UCSD-AML1 (cell line): ENCODE data around the gene KLHL24.
"Not testable (repeated sequence)": the region's sequence is repeated elsewhere in the genome, so short reads cannot be mapped to it uniquely, and the experiment has no call there.

ENCODE experiments used
- DNase-seq: peaks from one replicate; lab custom pipeline; 2025; ENCODE audit not compliant: unreplicated experiment; lab: John Stamatoyannopoulos, UW

Gene KLHL24

DNA sequence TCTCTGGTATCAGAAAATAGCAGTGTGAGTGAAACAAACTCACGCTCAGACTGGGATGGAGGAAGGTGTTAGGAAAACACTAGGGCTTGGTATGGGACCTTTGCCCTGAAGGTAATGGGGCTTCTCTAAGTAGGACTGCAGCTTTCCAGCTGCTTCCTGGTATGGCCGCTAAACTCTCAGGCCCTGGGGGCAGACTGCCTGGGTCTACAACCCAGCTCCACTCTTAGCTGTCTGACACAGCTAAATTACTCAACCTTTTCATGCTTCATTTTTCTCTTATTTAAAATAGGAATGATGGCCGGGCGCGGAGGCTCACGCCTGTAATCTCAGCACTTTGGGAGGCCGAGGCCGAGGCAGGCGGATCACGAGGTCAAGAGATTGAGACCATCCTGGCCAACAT lies 57.0 kb downstream of the KLHL24 start:
- DNase-seq = no peak

DNA sequence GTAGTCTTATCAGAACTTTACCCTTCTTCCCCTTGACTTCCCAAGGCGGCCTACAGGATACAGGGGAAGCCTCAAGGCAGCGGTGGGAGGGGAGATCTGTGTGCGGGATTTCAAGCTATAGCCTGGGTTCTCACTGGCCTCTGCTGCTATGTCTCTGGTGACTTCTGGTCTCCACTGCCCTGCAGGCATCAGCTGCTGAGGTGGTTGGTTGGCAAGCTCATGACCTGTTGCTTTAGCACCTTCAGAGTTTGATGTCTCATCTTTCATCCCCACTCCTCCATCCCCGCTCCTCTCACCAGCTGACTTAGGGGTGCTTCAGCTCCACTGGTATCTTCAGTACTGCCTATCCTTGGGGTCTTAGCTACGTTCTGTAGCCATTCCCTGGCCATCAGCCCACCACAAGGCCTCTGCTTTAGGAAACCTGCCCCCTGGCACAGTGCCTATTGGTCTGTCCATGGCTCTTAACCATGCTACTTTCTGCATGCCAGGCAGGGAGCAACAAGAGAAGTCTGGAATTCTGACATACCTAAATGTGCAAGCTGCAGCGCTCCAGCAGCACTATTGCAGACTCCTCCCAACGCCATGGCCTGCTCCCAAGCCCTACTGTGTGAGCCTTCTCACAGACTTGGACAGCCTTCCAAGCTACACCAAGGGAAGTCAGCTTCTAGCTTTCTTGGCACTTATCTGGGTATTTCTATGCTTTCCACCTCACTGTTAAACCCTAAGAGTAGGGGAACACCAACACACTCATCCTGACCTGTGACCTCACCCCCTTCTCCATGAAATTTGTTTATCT lies 60.3 kb downstream of the KLHL24 start:
- DNase-seq = peak; percentile 37

DNA sequence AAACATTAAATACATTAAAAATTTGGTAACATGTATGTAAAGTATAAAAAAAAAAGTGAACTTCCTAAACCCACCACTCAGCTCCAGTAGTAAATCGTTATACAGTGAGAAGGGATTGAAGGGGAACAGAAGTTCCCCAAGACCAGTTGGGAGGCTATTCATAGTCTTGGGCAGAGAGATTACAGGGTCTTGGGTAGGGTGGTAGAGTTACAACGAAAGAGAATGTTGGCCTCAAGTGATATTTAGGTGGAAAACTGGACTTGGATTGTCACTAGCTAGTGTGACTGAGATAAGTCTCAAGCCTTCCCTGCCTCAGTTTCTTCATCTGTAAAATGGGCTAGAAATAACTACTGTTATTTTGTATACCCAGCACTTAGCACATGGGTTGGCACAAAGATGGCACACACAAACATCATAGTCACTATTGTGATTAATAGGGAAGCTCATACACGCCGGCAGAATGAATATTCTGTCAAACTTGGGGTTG lies 61.7 kb downstream of the KLHL24 start:
- DNase-seq = no peak

DNA sequence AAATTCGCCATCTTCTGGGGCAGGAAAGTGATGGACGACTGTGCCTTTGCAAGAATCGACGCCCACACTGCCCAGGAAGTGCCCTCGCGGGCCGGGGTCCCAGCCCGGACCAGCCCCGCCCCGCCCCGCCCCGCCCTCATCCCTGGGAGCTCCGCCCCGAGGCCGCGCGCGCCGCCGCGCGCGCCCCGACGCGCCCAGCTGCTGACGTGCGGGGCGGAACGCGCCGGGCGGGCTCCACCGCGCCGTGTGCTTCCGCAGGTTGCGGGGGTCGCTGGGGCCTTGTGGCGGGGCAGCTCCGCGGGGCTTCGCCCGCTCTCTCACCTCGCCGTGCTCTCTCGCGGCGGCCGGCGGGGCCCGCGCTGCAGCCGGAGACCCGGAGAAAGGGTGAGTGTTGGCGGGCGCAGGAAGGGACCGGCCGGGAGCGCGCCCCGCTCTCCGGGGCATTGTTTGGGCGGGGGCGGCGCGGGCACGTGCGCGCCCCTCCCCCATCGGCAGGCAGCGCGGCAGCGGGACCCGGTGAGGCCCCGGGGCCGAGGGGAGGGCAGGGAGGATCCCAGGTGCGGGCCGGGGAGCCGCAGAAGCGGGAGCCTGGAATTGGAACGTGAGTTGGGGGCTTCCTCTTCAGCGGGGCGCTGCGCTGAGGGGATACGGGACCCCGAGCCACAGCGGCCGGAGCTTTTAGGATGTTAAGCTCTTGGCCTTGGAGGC lies 62.3 kb downstream of the KLHL24 start, which contains the start of gene YEATS2:
Gene YEATS2, plus strand, starts transcription at position 188 of the 708 bp plus-strand sequence. CDS start 17,366 bp downstream, outside the sequence.
- peak; percentile 81 for DNase-seq

DNA sequence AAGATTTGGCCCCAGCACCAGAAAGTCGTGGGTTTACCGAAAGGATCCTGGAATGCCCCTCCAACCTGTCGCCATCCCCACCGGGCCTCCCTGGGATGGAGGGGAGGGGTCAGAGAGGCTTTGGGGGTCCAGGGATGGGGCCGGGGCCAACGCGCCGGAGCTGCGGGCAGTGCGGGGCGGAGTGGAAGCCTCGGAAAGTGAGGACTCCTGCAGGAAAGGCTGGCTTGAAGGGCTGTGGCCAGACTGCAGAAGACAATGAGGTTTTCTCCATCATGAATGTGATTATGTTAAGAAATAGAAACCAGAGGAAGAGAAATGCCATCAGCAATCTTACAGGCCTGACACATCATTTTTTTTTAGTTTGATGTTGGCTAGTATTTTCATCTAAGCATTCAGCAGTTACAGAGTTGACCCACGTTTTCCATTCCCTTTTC lies 62.9 kb downstream of the KLHL24 start:
- DNase-seq = peak; percentile 60

DNA sequence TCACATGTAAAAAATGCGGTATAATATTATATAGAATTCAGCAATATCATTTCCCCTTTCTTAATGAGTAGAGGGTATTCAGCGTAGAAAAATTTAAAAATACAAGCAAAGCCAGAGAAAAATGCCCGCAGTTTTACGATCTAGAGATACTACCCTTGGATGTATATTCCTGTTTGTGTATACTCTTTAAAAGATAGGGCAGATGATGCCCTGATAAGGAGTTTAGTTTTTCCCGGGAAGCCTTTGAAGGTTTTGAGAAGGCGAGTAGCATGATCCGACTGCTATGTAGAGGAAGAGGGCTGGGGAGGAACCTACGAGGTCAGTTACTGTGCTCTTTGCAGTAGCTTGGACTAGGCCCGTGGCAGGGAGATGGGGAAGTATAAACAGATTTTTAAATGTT lies 63.3 kb downstream of the KLHL24 start:
- DNase-seq = no peak

DNA sequence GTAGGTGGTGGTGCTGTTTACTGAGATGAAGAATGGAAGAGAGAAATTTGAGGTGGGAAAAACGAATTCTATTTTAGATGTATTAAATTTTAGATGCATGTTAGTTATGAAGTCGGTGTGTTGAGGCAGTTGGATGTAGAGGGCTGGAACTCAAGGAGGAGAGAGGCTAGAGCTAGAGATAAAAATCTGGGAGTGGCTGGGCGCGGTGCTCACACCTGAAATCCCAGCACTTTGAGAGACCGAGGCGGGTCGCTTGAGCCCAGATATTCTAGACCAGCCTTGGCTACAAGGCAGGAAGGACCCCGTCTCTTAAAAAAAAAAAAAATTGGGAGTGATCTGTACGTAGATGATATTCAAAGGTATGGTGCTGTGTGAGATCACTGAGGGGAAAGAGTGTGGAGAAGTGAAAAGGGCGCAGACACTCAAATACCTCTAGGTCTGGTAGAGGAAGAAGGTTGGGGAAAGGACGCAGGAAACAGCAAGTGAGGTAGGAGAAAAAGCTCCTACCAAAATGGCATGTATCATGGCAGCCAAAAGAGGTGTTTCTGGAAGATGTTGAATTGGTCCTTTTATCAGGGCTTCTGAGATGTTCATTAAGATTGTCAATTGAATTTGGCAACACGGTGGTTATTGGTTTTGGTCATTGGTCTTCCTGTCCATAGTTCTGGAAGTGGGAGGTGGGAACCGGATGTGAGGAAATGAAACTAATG lies 64.0 kb downstream of the KLHL24 start:
- no peak for DNase-seq

DNA sequence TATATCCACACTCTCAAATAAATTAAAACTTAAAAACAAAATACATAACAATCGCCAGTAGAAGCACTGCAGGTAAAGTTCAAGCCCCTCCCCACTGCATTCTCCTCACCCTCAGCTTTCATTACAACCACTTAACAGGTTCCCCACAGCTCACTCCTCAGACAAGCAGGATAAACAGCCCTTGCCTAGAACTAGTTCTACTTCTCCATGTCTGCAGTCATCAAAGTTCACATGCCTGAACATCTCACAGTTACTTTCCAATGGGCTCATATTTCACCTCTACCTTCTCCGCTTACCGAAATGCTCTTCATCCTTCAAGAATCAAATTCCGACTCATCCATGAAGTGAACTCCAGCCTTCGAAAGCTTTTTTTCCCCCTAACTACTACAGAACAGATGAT lies 66.3 kb downstream of the KLHL24 start:
- no peak for DNase-seq

DNA sequence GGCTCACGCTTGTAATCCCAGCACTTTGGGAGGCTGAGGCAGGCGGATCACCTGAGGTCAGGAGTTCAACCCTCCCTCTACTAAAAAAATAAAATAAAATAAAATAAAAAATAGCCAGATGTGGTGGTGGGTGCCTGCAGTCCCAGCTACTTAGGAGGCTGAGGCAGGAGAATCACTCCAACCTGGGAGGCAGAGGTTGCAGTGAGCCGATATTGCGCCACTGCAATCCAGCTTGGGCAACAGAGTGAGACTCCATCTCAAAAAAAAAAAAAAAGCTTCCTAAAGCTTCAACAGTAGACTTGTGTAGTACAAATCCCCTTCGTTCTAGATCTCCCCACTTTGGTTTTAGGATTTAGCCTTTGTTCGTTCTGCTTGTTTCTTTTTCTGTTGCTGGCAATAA lies 68.5 kb downstream of the KLHL24 start:
- not testable (repeated sequence) for DNase-seq

DNA sequence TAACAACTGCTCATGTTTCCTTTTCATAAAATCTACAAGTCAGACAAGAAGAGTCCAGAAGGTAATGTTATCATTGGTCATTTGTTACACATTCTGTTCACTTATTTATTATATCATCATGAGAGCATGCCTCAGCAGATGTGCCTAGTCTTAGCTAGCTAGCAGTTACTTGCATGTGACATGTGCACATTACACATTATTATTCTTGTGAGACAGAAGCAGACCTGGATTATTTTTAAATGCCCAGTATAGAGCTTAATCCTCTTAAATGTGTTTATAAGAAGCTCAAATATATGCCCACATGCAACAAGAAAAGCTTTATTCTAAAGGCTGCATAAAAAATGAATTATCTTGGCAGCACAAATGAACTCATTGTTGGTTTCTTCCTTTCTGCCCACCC lies 74.8 kb downstream of the KLHL24 start:
- DNase-seq = no peak

DNA sequence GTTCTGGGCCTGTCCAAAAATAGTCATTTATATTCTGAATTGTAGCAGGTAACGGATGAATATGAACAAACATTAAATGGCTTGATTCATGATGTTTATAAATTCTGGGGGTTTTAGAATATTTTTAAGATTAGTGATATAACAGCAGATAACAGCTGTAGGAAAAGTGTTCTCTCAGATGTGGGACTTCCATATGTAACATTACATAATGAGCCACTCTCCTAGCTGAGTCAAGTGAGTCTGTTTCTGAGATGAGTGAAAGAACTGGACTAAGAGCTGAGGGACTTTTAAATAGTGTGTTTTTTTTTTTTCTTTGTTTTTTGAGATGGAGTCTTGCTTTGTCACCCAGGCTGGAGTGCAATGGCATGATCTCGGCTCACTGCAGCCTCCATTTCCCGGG lies 76.1 kb downstream of the KLHL24 start:
- no peak for DNase-seq

DNA sequence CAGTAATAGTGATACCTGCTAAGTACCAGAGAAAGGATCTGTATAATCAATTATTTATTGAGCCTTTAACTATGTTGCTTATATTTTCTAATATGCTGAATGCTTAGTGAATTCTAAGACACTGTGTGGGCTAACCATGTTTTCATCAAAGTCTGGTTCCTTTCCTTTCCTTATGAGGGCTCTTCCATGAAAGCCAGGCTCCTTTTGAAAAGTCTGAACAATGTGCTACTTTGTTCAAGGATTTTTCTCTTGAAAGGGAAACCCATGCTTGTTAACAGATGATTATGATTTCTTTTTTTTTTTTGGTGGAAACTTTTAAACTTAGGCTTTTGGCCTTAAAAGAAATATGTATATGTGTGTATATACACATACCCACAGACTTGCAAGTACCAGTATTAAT lies 79.2 kb downstream of the KLHL24 start:
- no peak for DNase-seq

DNA sequence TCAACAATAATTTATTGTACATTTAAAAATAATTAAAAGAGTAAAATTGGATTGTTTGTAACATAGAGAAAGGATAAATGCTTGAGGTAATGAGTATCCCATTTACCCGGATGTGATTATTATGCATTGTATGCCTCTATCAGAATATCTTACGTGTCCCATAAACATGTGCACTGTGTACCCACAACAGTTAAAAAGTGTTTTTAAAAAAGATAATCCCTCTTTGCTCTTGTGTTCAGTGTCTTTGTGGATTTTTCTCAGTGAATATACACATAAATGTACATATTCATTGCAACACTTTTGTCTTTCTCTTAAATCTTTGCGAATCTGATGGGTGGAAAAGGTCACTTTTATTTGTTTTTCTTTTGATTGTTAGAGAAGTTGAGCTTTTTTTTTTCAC lies 82.6 kb downstream of the KLHL24 start:
- no peak for DNase-seq

DNA sequence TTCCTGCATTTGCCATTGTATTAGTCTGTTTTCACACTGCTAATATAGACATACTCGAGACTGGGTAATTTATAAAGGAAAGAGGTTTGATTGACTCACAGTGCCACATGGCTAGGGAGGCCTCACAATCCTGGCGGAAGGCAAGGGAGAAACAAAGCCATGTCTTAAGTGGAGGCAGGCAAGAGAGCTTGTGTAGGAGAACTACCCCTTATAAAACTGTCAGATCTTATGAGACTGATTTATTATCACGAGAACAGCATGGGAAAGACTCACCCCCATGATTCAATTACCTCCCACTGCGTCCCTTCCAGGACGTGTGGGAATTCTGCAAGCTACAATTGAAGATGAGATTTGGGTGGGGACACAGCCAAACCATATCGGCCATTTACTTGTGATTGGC lies 90.0 kb downstream of the KLHL24 start:
- DNase-seq = no peak

DNA sequence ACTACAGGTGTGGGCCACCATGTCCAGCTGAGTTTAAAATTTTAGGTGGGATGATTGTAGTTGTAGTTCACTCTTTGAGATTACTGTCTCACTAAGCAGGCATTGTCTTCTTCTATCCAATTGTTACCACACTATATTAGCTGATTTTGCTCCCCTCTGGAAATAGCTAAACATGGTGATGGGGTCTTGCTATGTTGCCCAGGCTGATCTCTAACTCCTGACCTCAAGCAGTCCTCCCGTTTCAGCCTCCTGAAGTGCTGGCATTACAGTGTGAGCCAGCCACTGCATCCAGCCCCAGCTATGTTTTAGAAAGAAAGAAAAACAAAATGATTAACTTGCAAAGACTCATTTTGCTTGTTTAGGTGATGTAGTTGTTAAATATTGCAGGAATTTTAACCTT lies 92.8 kb downstream of the KLHL24 start:
- no peak for DNase-seq

DNA sequence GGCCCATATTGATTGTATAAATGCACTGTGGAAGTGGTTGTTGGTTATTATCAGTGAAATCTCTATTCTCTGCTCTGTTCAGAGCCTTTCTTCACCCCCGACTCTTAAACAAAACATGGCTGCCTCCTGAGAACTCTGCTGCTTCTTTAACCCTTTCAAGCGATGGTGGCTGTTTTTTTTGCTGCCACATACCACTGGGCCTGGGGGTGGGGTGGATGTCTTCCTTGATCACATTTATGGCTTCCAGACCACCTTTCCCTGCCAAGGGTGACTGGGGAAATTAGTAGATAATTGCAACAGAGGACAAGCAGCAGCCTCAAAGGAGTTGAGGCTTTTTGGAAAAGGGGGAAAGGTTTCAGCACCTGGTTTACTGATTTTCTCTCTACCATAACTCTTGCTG lies 94.9 kb downstream of the KLHL24 start:
- no peak for DNase-seq

DNA sequence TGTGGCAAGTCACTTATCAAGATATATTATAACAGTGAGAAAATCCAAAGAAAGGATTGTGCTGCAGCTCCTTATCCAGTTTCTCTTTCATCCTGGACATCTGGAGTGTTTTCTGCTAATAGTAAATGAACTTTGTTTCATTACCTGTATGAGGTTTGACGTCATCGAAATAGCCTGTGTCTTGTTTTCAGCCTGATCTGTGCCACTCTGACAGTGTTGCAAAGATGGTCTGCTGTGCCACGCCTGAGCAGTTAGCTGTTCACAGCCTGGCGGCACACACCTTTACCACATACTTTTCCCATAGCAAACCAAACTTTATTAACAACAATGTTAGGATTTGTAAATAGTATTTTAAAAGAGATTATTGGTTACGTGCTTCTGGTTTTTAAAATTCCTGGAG lies 96.2 kb downstream of the KLHL24 start:
- DNase-seq = no peak

DNA sequence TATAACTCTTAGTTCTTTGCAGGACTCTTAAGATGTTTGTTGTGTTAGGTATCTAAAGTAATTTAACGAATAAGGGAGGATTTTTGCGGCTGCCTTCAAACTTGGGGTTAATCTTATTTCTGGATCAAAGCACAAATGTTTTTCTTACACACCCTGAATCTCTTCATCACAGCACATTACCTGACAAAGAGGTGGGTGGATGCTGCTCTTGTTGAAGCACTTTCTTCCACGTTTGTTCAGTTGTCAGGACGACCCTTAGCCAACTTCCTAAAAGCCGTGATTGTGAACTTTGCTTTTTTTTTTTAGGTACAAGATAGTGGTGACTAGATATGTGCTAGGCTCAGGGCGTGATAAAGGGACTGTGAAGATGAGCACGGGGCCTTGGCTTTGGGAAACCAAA lies 98.1 kb downstream of the KLHL24 start:
- DNase-seq = no peak
